ENCODE results near the gene NCBP1. TPM values are rescaled to one million over a fixed set of nuclear protein-coding genes. Genes with fewer than 3 reads are reported as not detected.

NCBP1 gene
- total and polyA plus RNA-seq, 9 of the 15 experiments (the other 6 are each of a cell fraction or from before 2014, with no cell fraction given): 29.4 to 69.7 (median 57.5) TPM

- TF ChIP-seq E2F6 (IDR thresholded peaks at IDR 0.05; ENCODE audit: borderline replicate concordance in 1 of 2, extremely low read depth in 1 of 2, insufficient read depth in 1 of 2, insufficient read length in 1 of 2, low read depth in 1 of 2, low read length in 1 of 2, poor library complexity in 1 of 2, severe bottlenecking in 1 of 2): peak in 1 of 2 experiments; percentile 68
- TF ChIP-seq ZC3H8 (IDR thresholded peaks at IDR 0.05): no peak
- no peak for TF ChIP-seq MTF1 (CRISPR knock-in tag; IDR thresholded peaks at IDR 0.05; ENCODE audit: borderline replicate concordance)
- TF ChIP-seq ZKSCAN8 (CRISPR knock-in tag; IDR thresholded peaks at IDR 0.05): no peak
- no peak for TF ChIP-seq ZNF143 (CRISPR knock-in tag; IDR thresholded peaks at IDR 0.05)
- TF ChIP-seq CCNT2 (IDR thresholded peaks at IDR 0.05; ENCODE audit: borderline replicate concordance, extremely low read depth, insufficient read length, low read depth, low read length): peak; percentile 79
- TF ChIP-seq KDM4B (IDR thresholded peaks at IDR 0.05; ENCODE audit: borderline replicate concordance in 2 of 2, low read depth in 1 of 2): no peak
- no peak for TF ChIP-seq DLX4 (CRISPR knock-in tag; IDR thresholded peaks at IDR 0.05)
- no peak for TF ChIP-seq CEBPB (tag; IDR thresholded peaks at IDR 0.05)
- no peak for TF ChIP-seq HIVEP1 (CRISPR knock-in tag; IDR thresholded peaks at IDR 0.05)
- TF ChIP-seq ZBTB40 (IDR thresholded peaks at IDR 0.05): 0 out of 2 replicates have a peak, but pooled peaks have one; percentile 9
- TF ChIP-seq ZBTB40 (CRISPR knock-in tag; IDR thresholded peaks at IDR 0.05): 0 out of 2 replicates have a peak, but pooled peaks have one; percentile 25
- peak; percentile 72; the same call in 1 of the 2 replicates for TF ChIP-seq MTA3 (IDR thresholded peaks at IDR 0.05; ENCODE audit: borderline replicate concordance)
- TF ChIP-seq FOXA1 (IDR thresholded peaks at IDR 0.05; ENCODE audit: borderline replicate concordance): no peak
- peak; percentile 36; the same call in 1 of the 2 replicates for TF ChIP-seq TFAP4 (CRISPR knock-in tag; IDR thresholded peaks at IDR 0.05; ENCODE audit: borderline replicate concordance)
These were observed 63.4 kb downstream of the NCBP1 start, which contains the start of gene XPA (continued) for GRCh38 chr9:97696803-97697601.
